SK-N-DZ (cell line): ENCODE measurements around the gene EXOSC5.
A peak's percentile ranks its signal among the peaks of the same experiment; 100 is the strongest.
"Not testable (repeated sequence)": the region's sequence is repeated elsewhere in the genome, so short reads cannot be mapped to it uniquely, and the experiment has no call there.

Experiments used
- DNase-seq: peaks from one replicate; pipeline ENCODE4 v3.0.0-alpha.2; 2015; ENCODE audit warnings: low spot score

Gene EXOSC5

GRCh38 chr19:41371119-41371518, 26.0 kb downstream of the EXOSC5 start:
- DNase-seq, result not testable (repeated sequence)

DNA sequence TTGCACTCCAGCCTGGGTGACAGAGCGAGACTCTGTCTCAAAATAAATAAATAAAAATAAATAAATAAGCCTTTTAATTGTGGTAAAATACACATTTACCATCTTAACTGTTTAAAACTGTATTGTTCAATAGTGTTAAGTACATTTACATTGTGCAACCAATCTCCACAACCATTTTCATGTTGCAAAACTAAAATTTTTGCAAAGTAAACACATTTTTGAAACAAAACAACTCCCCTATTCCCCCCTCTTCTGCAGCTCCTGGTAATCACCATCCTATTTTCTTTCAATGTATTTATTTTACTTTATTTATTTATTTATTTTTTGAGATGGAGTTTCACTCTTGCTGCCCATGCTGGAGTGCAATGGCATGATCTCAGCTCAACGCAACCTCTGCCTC, 27.4 kb downstream of the EXOSC5 start:
- no peak for DNase-seq

DNA sequence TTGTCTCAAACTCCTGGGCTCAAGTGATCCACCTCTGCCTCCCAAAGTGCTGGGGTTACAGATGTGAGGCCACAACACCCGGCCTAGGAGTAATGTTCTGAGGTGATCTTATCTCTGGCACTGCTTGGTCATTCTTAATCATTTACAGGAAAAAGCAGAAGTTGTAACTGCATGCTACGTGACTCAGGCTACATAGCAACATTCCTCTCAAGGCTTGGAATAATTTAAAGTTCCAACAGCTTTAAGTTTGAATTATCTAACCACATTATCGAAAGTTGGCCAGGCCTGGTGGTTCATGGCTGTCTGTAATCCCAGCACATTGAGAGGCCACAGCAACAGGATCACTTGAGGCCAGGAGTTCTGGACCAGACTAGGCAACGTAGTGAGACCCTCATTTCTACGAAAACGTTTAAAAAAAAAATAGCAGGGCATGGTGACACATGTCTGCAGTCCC, 29.3 kb downstream of the EXOSC5 start:
- DNase-seq, result no peak

- peak; percentile 12 for DNase-seq
These were observed 31.1 kb downstream of the EXOSC5 start for GRCh38 chr19:41366089-41366488.

DNA sequence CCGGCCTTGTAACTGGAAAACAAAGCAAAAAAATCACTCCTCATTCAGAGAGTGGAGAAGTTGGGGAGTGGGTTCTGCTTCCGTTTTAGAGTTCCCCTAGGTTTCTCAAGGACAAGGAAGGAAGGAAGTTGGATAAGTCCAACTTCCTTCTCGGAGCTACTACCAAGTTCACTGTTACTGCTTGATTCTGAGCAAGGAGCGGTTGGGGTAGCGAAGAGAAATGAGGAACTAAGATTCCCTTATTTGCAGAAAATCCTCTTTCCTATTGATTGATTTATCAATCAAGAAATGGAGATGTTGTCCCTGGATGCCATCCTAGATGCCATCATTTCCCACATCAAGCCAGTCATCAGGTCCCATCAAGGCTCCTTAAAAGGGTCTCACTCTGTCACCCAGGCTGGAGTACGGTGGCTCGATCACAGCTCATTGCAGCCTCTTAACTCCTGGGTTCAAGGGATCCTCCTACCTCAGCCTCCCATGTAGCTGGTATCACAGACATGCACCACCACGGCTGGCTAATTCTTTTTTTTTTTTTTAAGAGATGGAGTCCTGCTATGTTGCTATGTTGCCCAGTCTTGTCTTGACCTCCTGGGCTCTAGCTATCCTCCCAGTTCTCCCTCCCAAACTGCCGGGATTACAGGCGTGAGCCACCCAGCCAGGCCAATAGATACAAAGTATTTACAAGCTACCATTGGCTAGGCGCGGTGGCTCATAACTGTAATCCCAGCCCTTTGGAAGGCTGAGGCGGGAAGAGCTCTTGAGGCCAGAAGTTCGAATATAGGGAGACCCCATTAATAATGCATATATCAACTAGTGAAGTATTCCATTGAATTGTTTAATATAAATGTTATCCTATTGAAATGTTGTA, 32.4 kb downstream of the EXOSC5 start:
- no peak for DNase-seq

DNA sequence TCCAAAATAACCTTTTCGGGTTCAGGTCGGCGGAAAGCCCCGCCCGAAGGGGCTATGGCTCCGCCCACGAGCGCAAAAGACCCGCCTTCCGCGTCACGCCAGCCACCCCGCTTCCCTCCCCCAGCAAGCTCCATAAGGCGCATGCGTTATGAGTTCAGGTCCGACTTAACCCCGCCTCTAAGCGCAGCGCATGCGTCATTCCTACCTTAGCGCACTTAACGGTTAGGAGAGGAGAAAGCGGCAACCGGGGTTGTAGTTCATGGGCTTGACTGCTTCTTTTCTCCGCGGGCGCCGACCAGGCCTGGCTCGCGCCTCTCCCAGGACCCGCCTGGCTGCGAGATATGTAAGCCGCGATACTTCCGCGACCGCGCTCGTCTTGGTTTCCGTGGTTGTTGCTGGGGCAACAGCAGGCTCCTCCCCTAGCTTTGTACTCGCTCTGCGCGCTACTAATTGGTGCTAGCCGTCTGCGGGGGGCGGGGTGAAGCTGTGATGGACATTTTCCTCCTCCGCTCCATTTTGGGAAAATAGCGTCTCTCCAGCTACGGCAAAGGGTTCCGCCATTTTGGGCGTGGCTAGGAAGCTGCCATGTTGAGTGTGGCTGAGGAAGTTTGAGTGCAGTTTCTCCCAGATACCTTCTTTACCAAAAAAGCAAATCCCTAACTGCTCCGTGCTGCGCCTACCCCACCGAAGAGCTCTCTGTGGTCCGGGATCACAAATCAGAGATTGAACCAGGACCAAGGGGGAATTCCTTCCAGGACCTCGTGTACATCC, 33.2 kb downstream of the EXOSC5 start, which contains the start of gene B9D2:
TSS of gene B9D2 (minus strand) at position 397 of the 771 bp plus-strand sequence. CDS start 630 bp downstream, outside the sequence.
- peak; percentile 96 for DNase-seq

DNA sequence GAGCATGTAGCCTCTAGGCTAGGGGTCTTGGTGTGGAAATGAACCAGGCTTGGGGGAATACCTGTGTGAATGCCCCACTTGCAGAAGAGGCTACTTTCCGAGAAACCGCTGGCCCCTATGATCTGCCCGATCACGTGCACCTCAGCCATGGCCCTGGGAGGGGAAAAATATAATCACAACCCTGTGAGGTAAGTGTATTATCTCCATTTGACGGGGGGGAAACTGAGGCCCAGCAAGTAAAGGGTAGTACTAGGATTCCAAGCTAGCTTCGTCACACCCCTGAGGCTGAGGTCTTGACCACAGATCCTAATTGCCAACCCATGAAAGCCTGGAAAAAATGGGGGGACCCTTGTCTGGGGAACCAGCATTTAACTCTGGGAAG, 33.8 kb downstream of the EXOSC5 start:
- DNase-seq, result peak; percentile 5

DNA sequence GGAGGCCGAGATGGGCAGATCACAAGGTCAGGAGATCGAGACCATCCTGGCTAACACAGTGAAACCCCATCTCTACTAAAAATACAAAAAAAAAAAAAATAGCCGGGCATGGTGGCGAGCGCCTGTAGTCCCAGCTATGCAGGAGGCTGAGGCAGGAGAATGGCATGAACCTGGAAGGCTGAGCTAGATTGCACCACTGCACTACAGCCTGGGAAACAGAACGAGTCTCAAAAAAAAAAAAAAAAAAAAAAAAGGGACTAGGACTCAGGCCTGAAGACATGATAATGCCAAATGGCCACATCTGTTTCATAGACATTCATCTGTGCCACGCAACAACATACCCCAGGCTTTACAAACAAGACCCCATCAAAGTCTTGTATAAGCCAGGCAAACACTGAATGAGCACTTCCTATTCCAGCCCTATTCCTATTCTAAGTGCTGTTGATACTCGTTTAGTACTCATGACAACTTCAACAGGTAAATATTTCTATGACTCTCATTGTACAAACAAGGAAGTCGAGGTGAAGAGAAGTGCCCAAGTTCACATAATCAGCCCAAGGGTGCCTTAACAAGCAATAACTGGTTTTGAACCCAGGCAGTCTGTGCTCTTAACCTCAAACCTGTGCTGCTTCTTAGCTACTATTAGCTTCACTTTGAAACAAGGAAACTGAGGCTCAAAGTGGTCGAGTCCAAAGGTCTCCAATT, 34.9 kb downstream of the EXOSC5 start:
- no peak for DNase-seq

- no peak for DNase-seq
These were observed 37.4 kb downstream of the EXOSC5 start for GRCh38 chr19:41359741-41360140.

- DNase-seq, result no peak
These were observed 39.4 kb downstream of the EXOSC5 start for GRCh38 chr19:41357746-41358145.

- DNase-seq, result no peak
These were observed 40.0 kb downstream of the EXOSC5 start for GRCh38 chr19:41356984-41357739.

DNA sequence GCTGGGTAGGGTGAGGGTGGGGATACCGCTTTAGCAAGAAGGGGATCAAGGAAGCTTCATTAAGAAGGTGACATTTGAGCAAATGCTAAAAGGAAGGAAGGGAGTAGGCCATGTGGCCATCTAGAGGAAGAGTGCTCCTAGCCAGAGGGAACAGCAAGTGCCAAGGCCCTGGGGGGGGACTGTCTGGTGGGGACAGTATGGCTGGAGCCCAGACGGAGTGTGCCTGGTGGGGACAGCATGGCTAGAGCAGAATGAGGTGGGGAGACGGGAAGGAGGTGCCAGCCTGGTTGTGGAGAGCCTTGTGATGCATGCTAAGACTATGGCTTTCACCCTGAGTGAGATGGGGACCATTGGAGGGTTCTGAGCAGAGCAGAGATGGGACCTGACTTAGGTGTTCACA, 41.4 kb downstream of the EXOSC5 start:
- DNase-seq, result no peak

DNA sequence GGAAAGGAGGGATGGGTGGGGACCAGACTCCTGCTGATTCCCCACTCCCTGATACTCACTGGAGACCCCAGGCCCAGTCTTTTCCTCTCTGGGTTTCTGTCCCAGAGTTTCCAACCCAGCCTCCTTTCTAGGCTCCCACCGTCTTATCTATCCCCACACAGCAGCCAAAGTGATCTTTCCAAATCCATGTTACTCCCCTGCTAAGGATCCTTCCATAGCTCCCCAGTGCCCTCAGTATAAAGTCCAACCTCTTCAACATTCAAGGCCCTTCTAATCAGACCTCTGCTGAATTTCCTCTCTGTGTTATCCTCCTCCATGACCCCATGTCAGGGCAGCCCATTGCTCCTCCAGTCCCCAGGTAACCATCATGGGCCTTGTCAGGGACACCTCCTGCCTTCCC, 42.1 kb downstream of the EXOSC5 start:
- no peak for DNase-seq

DNA sequence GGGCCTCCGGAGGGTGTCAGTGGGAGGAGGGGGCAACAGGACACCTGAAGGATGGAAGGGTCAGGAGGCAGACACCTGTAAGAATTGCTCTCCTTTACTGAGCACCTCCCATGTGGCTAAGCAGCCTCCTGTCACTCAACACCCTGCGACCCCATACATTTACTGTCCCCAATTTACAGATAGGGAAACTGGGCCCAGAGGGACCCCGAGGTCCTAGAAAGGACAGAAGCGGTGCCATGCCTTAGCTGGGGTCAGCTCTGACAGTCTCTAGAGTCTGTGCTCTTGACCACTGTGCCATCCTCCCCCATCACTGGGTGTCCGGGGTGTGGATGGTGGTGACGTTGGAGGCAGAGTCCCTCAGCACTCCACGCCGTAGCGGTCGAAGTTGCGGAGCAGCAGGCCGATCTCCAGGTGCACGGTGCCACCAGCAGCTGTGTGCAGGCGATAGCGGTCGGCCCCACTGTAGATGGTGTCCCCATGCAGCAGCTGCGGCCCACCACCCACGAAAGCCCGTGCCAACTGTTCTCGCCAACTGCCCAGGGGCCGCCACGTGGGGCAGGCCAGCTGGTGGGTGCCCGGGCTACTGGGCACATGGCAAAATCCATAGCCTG, 42.7 kb downstream of the EXOSC5 start:
- DNase-seq, result no peak

DNA sequence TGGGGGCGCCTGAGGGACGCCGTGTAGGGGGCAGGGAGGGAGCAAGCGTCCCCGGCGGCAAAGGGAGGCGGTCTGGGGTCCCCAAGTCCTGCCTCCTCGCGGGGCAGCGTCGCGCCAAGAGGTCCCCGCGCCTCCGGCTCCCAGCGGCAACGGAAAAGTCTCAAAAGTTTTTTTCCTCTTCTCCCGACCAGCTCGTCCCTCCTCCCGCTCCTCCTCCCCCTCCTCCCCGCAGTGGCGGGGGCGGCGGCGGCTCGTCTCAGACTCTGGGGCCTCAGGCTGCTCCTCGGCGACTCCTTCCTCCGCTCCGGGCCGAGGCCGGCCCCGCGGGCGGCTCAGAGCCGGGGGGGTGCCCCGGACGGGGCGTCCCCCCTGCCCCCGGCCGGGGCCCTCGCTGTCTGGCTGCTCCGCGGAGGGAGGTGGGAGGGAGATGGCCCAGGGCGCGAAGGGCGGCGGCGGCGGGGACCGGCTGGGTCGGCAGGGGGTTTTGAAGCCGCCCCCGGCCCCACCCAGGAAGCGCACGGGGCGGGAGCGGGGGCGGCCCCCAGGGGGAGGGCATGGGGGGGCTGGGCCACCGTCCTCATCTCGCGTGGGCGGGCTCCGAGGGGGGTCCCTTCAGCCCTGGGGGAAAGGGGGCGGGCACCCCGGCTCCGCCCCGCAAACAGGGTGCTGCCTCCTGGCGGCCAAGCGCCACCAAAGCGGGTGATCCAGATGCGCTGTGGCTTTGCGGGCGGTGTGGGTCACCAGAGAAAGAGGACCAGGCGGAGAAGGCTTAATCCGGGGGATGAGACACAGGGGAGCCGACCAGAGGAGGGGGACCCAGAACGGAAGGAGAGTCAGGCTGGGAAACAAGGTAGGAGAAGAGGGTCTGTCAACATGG, 43.5 kb downstream of the EXOSC5 start, which contains the start of gene TGFB1:
TSS of gene TGFB1 (minus strand) at position 457 of the 877 bp plus-strand sequence. CDS start 878 bp downstream, outside the sequence.
- peak; percentile 65 for DNase-seq

- DNase-seq, result peak; percentile 55
These were observed 44.3 kb downstream of the EXOSC5 start for GRCh38 chr19:41352609-41353465.

DNA sequence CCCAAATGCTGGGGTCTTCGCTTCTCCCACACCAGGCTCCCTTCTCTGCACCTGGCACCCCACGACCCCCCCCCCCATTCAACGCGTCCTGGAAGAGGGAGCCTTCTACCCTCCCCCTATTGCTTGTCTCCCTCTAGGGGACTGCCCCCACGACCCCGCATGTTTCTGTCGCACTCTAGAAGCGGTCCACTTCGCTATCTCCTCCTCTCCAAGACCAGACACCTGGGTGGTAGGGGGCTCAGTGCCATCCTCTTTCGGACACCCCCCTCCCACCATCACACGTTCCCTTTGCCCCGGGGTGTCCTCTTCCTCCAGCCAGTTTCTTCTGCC, 44.9 kb downstream of the EXOSC5 start:
- DNase-seq, result no peak

DNA sequence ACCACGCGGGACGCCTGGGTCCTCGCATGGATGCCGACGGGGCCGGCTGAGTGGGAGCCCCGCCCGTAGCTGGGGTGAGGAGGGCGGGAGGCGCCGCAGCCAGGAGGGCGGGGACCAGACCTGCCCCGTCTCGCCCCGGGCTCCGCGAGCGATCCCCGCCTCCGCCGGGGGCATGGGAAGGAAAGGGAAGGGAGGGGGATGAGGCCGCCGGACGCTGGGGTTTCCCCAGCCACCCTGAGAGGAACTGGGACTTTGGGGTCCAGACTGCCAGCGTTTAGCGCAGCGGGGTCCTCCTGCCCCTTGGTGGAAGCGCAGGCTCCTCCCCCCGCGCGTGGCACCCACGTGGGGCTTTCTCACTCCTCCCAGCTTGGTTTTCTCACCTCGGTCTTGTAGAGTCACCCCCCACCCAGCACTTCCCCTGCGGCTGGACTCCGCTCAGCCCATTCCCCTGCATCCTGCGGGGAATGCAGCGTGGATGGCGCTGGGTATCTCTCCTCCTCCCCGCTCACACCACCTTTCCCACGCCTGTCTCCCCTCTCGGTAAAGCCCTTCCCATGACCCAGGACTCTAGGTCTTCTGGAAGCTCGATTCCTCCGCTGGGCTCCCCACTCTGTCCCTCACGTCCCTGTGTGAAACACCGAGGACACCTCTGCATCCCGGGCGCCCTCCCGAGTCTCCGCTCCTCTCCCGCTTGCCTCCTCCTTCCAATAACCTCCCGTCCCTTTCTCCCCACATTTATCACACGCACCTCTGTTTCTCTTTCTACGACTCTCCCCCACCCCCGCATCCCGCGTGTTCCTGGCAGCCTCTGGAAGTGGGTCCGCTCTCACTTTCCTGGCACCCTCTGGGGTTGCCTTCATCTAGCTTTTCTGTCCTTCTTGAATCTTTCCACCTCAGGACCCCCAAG, 45.6 kb downstream of the EXOSC5 start:
- DNase-seq, result no peak
